Measurements from ENCODE around the gene CACTIN.

Gene CACTIN

DNA sequence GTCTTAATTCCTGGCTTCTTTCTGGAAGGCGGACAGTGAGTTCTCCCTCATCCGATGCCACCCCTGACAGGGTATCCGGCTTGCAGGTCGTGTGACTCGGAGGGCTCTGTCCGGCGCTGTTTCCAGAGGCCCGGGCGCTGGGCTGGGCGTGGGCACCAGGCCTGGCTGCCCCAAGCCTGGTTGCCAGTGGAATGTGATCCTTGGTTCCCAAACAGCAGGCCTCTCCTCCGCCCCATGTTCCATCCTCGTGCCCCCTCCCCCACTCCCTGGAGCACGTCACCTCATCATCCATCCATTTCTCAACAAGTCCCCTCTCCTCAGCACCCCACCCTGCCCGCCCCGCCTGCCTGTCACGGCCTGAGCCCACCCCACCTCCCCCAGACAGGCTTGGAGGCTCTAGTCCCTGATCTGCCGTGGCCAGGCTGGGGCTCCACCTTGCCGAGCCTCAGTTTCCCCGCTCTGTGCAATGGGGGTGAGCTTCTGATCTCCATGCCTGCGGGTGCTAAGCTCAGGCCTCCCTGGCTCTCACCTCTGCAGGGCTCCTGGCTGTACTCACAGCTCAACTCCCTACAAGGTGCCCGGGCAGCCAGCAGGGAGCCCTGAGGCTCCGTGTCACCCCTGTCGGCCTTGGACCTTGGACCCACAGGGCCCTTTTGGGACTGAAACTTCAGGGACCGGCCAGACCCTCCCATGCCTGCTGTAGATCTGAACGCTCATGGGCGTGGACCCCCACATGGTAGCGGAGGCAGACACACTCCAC lies 22.2 kb downstream of the CACTIN start:
- Histone ChIP-seq H3K4me1 (ENCODE audit: insufficient read depth, low read length, severe bottlenecking) (peaks cover 10% of the 10 kb centered on the region), H4K20me1 (ENCODE audit: insufficient read depth, low read length) (no peaks in the 10 kb centered on the region), H3K79me2 (ENCODE audit: insufficient read depth, low read length) (no peaks in the 10 kb centered on the region), H3K36me3 (ENCODE audit: insufficient read depth, low read length) (no peaks in the 10 kb centered on the region), H2AFZ (ENCODE audit: low read length) (no peak overlapping the region), H3K4me3 (ENCODE audit: low read depth, low read length, poor library complexity, severe bottlenecking) (no peak overlapping the region), H3K9me3 (ENCODE audit: low read length) (no peaks in the 10 kb centered on the region), H3F3A (ENCODE audit: insufficient read depth, low read length) (no peaks in the 10 kb centered on the region), H3K9ac (ENCODE audit: low read length) (no peak overlapping the region), H3K4me2 (ENCODE audit: low read length) (no peak overlapping the region; the same call in 1 of the 2 replicates), H3K27ac (ENCODE audit: low read depth, low read length, poor library complexity, severe bottlenecking) (no peak overlapping the region), H3K9me2 (ENCODE audit: low read depth, low read length) (no peaks in the 10 kb centered on the region), H3K27me3 (ENCODE audit: insufficient read depth, low read length) (no peaks in the 10 kb centered on the region; the same call in 1 of the 2 replicates)
- TF ChIP-seq, protein P1, sequence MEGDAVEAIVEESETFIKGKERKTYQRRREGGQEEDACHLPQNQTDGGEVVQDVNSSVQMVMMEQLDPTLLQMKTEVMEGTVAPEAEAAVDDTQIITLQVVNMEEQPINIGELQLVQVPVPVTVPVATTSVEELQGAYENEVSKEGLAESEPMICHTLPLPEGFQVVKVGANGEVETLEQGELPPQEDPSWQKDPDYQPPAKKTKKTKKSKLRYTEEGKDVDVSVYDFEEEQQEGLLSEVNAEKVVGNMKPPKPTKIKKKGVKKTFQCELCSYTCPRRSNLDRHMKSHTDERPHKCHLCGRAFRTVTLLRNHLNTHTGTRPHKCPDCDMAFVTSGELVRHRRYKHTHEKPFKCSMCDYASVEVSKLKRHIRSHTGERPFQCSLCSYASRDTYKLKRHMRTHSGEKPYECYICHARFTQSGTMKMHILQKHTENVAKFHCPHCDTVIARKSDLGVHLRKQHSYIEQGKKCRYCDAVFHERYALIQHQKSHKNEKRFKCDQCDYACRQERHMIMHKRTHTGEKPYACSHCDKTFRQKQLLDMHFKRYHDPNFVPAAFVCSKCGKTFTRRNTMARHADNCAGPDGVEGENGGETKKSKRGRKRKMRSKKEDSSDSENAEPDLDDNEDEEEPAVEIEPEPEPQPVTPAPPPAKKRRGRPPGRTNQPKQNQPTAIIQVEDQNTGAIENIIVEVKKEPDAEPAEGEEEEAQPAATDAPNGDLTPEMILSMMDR (IDR thresholded peaks at IDR 0.05; ENCODE audit: low read length): no peak
- no peak for TF ChIP-seq EZH2 (IDR thresholded peaks at IDR 0.05; ENCODE audit: borderline replicate concordance, low read length)

- no peaks in the 10 kb centered on the region for H3K9me2 ChIP-seq (ENCODE audit: low read depth, low read length)
- H3F3A ChIP-seq (ENCODE audit: insufficient read depth, low read length): no peaks in the 10 kb centered on the region
- H3K27me3 ChIP-seq (ENCODE audit: insufficient read depth, low read length): no peaks in the 10 kb centered on the region; the same call in 1 of the 2 replicates
- TF ChIP-seq EZH2 (IDR thresholded peaks at IDR 0.05; ENCODE audit: borderline replicate concordance, low read length): no peak
- TF ChIP-seq, protein P1 (IDR thresholded peaks at IDR 0.05; ENCODE audit: low read length): no peak
- no peak overlapping the region for H3K4me3 ChIP-seq (ENCODE audit: low read depth, low read length, poor library complexity, severe bottlenecking)
- H3K27ac ChIP-seq (ENCODE audit: low read depth, low read length, poor library complexity, severe bottlenecking): no peak overlapping the region
- no peaks in the 10 kb centered on the region for H3K9me3 ChIP-seq (ENCODE audit: low read length)
- peaks cover 10% of the 10 kb centered on the region for H3K4me1 ChIP-seq (ENCODE audit: insufficient read depth, low read length, severe bottlenecking)
- no peaks in the 10 kb centered on the region for H3K79me2 ChIP-seq (ENCODE audit: insufficient read depth, low read length)
- no peaks in the 10 kb centered on the region for H3K36me3 ChIP-seq (ENCODE audit: insufficient read depth, low read length)
- no peak overlapping the region for H2AFZ ChIP-seq (ENCODE audit: low read length)
- H3K9ac ChIP-seq (ENCODE audit: low read length): no peak overlapping the region
- H4K20me1 ChIP-seq (ENCODE audit: insufficient read depth, low read length): no peaks in the 10 kb centered on the region
- no peak overlapping the region for H3K4me2 ChIP-seq (ENCODE audit: low read length)
Observed at GRCh38 chr19:3603121-3603811, 23.3 kb downstream of the CACTIN start.

DNA sequence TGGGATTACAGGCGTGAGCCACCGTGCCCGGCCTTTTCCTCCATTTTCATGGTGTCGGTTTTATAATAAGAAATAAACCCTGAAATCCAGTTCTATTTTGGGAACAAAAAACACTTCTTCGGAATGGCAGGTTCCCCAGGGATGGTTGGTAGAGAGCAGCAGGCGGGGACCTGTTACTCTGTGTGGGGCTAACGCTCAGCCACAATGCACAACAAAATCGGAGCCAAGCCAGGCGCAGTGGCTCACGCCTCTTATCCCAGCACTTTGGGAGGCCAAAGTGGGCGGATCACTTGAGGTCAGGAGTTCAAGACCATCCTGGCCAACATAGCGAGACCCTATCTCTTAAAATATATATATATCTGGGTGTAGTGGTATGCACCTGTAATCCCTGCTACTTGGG lies 25.6 kb downstream of the CACTIN start:
- H3K27me3 ChIP-seq (ENCODE audit: insufficient read depth, low read length): no peaks in the 10 kb centered on the region; the same call in 1 of the 2 replicates
- no peaks in the 10 kb centered on the region for H3K9me3 ChIP-seq (ENCODE audit: low read length)
- no peaks in the 10 kb centered on the region for H3K36me3 ChIP-seq (ENCODE audit: insufficient read depth, low read length)
- H3K4me2 ChIP-seq (ENCODE audit: low read length): no peak overlapping the region
- no peak overlapping the region for H3K9ac ChIP-seq (ENCODE audit: low read length)
- TF ChIP-seq, protein P1 (IDR thresholded peaks at IDR 0.05; ENCODE audit: low read length): no peak
- TF ChIP-seq EZH2 (IDR thresholded peaks at IDR 0.05; ENCODE audit: borderline replicate concordance, low read length): no peak
- no peaks in the 10 kb centered on the region for H3F3A ChIP-seq (ENCODE audit: insufficient read depth, low read length)
- H3K9me2 ChIP-seq (ENCODE audit: low read depth, low read length): no peaks in the 10 kb centered on the region
- H4K20me1 ChIP-seq (ENCODE audit: insufficient read depth, low read length): no peaks in the 10 kb centered on the region
- H2AFZ ChIP-seq (ENCODE audit: low read length): no peak overlapping the region
- peaks cover 10% of the 10 kb centered on the region for H3K4me1 ChIP-seq (ENCODE audit: insufficient read depth, low read length, severe bottlenecking)
- no peaks in the 10 kb centered on the region for H3K79me2 ChIP-seq (ENCODE audit: insufficient read depth, low read length)
- no peak overlapping the region for H3K27ac ChIP-seq (ENCODE audit: low read depth, low read length, poor library complexity, severe bottlenecking)
- H3K4me3 ChIP-seq (ENCODE audit: low read depth, low read length, poor library complexity, severe bottlenecking): no peak overlapping the region

All from OCI-LY1 (cell line).